Left lung (tissue), 10 donors: ENCODE data around the gene PPP1R1C. TPM values are rescaled to one million over a fixed set of nuclear protein-coding genes. Genes with fewer than 3 reads are reported as not detected.

ENCODE experiments used
- ATAC-seq: fragments of 200-7000 bp; cut with Tn5 transposase; one replicate; pipeline ENCODE4 v1.9.1; 2020; ENCODE audit warnings: moderate library complexity
- DNase-seq, 4 donors: peaks; one replicate each; pipeline ENCODE4 v3.0.0-alpha.2; 2013 to 2020
- H3K27ac ChIP-seq, 2 donors: fragments of 200-600 bp; sonication (generic) in 1 of 2; one replicate each; pipeline versions ENCODE4 v1.5.0 to v1.8.0; 2020 to 2021
- H3K27me3 ChIP-seq, 2 donors: fragments of 200-600 bp; sonication (generic) in 1 of 2; one replicate each; pipeline versions ENCODE4 v1.5.0 to v1.8.0; 2020 to 2021
- H3K36me3 ChIP-seq, 2 donors: fragments of 200-600 bp; sonication (generic) in 1 of 2; one replicate each; pipeline versions ENCODE4 v1.5.0 to v1.8.0; 2020 to 2021
- H3K4me1 ChIP-seq, 2 donors: fragments of 200-600 bp; one replicate each; pipeline ENCODE4 v1.8.0; 2021
- H3K4me3 ChIP-seq, 2 donors: fragments of 200-600 bp; sonication (generic) in 1 of 2; one replicate each; pipeline versions ENCODE4 v1.5.0 to v1.8.0; 2020 to 2021; ENCODE audit warnings: mild to moderate bottlenecking in 1 of 2
- H3K9me3 ChIP-seq, 2 donors: fragments of 200-600 bp; sonication (generic) in 1 of 2; one replicate each; pipeline versions ENCODE4 v1.5.0 to v1.8.0; 2020 to 2021
- intact Hi-C, 2 donors: fragments of 100-400 bp; cut with DNase I; formaldehyde crosslinking; loops; one replicate each; pipeline versions ENCODE4 v1.11.2 to v1.14.2; 2022
- polyA plus RNA-seq, 6 donors: library from polyadenylated mRNA; unstranded; fragments of 120-200 nt; gene quantifications; one replicate each; pipeline ENCODE4 v1.2.1, GENCODE V29; 2013; ENCODE audit not compliant: insufficient read length in 6 of 6
- total RNA-seq, 2 donors: library from RNA; stranded (reverse); fragmentation: NEBNext Ultra II Directional; extraction: Animal tissue kit (Norgen Biotek cat#: 25700); gene quantifications; one replicate each; pipeline ENCODE4 v1.2.1, GENCODE V29; 2021
- TF ChIP-seq, protein P1 (sequence below), 2 donors: fragments of 200-600 bp; sonication (generic) in 1 of 2; IDR thresholded peaks; one replicate each; pipeline versions ENCODE4 v1.5.0 to v1.8.0; 2021; ENCODE audit warnings: antibody characterized with exemption in 2 of 2
- donor health status: DM: no; HTN: yes; CAD: no.
- donor health status: DM: no; HTN: no; CAD: no.

The PPP1R1C gene
- total and polyA plus RNA-seq, 8 donors = 0.79 to 11.8 (median 2.8) TPM

DNA sequence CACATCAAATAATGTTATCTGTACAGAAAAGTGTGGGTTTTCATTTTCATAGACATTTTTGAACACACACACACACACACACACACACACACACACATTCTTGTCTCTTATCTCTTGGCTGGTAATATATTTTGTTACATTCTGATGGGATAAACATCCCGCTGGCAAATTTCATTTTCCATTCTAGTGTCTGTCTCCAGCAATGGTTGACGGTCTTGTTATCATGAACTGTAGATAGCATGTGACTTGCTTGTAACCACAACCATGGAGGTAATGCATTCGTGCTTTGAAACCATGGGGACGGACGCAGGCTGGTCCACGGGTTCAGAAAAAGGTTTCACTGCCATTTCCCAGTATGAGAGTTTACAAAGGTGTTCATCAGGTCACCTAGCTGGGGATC is 156.4 kb downstream of the PPP1R1C start:
- intact Hi-C loops = no loop called here
- ATAC-seq = no peak
- TF ChIP-seq, protein P1, sequence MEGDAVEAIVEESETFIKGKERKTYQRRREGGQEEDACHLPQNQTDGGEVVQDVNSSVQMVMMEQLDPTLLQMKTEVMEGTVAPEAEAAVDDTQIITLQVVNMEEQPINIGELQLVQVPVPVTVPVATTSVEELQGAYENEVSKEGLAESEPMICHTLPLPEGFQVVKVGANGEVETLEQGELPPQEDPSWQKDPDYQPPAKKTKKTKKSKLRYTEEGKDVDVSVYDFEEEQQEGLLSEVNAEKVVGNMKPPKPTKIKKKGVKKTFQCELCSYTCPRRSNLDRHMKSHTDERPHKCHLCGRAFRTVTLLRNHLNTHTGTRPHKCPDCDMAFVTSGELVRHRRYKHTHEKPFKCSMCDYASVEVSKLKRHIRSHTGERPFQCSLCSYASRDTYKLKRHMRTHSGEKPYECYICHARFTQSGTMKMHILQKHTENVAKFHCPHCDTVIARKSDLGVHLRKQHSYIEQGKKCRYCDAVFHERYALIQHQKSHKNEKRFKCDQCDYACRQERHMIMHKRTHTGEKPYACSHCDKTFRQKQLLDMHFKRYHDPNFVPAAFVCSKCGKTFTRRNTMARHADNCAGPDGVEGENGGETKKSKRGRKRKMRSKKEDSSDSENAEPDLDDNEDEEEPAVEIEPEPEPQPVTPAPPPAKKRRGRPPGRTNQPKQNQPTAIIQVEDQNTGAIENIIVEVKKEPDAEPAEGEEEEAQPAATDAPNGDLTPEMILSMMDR (IDR thresholded peaks at IDR 0.05) = no peak

DNA sequence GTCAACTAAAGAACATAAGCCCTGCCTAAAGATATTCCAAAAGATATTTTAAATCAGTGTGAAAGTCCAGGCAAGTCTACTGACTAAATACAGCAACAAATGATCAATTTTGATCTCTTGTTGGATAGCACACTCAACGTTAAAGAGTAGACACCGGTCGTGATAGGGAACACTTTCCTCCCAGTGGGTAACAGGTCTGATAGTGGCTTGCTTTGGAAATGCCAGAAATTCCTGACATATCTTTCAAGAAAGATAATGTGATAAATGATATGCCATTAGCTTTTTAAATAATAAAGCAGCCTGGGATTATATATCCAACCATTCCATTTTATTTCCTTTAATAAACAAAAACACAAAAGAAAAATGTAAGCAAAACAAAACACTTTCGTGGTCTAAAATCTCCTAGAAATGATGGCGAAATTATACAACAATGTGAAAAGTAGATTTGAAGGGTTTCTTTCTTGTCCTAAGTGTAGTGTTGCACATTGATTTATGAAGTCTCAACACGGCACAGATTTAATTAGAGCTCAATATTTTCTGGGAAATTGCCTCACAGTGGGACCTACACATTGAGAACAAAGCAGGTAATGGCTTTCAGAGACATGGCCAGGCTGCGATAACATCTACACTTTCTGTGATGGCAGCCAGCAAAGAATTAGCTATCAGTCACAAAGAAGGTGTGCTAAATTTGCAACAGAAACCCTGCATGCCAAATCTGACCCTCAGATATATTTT is 158.6 kb downstream of the PPP1R1C start:
- H3K4me1 ChIP-seq = no peaks in the 10 kb centered on the region
- TF ChIP-seq, protein P1 (IDR thresholded peaks at IDR 0.05) = no peak
- no peaks in the 10 kb centered on the region for H3K27me3 ChIP-seq
- H3K36me3 ChIP-seq = no peaks in the 10 kb centered on the region
- DNase-seq (no peak), ATAC-seq (no peak)
- H3K9me3 ChIP-seq = no peaks in the 10 kb centered on the region
- intact Hi-C loops = no loop called here
- H3K27ac ChIP-seq = no peak overlapping the region
- H3K4me3 ChIP-seq = no peak overlapping the region

More for the DNA sequence above, 156.4 kb downstream of the PPP1R1C start:
- no peaks in the 10 kb centered on the region for H3K36me3 ChIP-seq
- no peaks in the 10 kb centered on the region for H3K27me3 ChIP-seq
- DNase-seq = no peak
- H3K4me1 ChIP-seq = no peaks in the 10 kb centered on the region
- H3K9me3 ChIP-seq = no peaks in the 10 kb centered on the region
- H3K27ac ChIP-seq = no peak overlapping the region
- no peak overlapping the region for H3K4me3 ChIP-seq

DNA sequence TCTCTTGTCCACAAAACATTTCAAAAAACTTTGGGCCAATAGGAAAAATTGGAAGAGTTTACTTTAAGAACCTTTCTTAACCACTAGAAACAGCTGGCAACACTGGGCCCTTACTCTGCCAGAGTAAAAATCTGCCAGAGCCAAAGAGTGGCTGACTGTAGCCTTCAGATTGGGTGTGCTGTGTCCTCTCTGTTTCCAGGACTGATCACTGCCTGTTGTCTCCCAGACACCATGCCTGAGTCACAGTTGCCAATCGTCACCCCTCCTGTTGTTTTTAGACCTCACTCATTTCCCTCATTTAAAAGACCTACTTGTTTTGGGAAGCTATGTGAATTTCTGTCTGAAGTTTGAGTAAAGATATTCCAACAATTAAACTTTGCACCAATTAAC is 159.1 kb downstream of the PPP1R1C start:
- Histone ChIP-seq H3K4me3 (no peak overlapping the region), H3K27me3 (no peaks in the 10 kb centered on the region), H3K9me3 (no peaks in the 10 kb centered on the region), H3K36me3 (no peaks in the 10 kb centered on the region), H3K4me1 (no peaks in the 10 kb centered on the region), H3K27ac (no peak overlapping the region)
- peak; percentile 23 for ATAC-seq
- intact Hi-C loops = no loop called here
- peak in 1 of 4 donors; percentile 22 for DNase-seq
- TF ChIP-seq, protein P1 (IDR thresholded peaks at IDR 0.05) = no peak

DNA sequence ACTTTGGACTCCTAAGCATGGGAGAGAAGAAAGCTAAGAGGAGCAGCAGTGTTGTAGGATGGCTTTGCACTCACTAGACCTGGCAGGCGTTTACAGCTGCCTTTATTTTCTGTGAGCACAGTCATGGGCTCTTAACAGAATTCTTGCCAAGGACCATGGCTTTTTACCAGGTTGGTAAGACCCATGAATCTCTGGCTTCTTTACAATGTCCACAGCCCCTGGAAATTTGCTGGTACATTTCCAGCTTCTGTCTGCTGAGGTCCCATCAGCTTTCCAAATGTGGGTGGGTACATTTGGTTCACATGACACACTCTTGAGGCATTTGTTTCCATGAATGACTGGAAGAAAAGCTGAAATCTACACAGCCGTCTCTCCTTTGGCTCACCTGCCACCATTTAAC is 162.7 kb downstream of the PPP1R1C start:
- ATAC-seq (no peak), DNase-seq (no peak)
- Histone ChIP-seq H3K9me3 (no peaks in the 10 kb centered on the region), H3K4me1 (no peaks in the 10 kb centered on the region), H3K36me3 (no peaks in the 10 kb centered on the region), H3K27ac (no peak overlapping the region), H3K27me3 (no peaks in the 10 kb centered on the region), H3K4me3 (no peak overlapping the region)
- TF ChIP-seq, protein P1 (IDR thresholded peaks at IDR 0.05) = no peak
- intact Hi-C loops = no loop called here

DNA sequence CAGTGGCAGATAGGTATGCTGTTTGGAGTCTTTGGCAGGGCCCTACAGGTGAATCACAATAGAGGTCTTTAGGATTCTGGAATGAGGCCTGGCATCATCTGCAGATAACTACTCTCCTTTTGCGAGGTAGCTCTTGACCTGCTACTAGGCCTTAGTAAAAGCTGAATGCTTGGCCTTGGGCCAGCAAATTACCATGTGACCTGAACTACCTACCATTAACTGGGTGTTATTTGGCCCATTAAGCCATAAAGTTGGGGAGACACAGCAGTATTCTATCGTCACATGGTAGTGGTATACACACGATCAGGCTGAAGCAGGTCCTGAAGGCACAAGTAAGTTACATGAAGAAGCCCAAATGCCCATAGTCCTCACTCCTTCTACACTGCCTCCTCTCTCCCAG is 178.2 kb downstream of the PPP1R1C start:
- TF ChIP-seq, protein P1 (IDR thresholded peaks at IDR 0.05) = no peak
- intact Hi-C loops = no loop called here
- Histone ChIP-seq H3K9me3 (no peaks in the 10 kb centered on the region), H3K27ac (no peak overlapping the region), H3K36me3 (no peaks in the 10 kb centered on the region), H3K4me3 (no peak overlapping the region), H3K4me1 (no peaks in the 10 kb centered on the region), H3K27me3 (no peaks in the 10 kb centered on the region)
- ATAC-seq (no peak), DNase-seq (no peak)
